ENCODE results near the gene LENG8.

DNA sequence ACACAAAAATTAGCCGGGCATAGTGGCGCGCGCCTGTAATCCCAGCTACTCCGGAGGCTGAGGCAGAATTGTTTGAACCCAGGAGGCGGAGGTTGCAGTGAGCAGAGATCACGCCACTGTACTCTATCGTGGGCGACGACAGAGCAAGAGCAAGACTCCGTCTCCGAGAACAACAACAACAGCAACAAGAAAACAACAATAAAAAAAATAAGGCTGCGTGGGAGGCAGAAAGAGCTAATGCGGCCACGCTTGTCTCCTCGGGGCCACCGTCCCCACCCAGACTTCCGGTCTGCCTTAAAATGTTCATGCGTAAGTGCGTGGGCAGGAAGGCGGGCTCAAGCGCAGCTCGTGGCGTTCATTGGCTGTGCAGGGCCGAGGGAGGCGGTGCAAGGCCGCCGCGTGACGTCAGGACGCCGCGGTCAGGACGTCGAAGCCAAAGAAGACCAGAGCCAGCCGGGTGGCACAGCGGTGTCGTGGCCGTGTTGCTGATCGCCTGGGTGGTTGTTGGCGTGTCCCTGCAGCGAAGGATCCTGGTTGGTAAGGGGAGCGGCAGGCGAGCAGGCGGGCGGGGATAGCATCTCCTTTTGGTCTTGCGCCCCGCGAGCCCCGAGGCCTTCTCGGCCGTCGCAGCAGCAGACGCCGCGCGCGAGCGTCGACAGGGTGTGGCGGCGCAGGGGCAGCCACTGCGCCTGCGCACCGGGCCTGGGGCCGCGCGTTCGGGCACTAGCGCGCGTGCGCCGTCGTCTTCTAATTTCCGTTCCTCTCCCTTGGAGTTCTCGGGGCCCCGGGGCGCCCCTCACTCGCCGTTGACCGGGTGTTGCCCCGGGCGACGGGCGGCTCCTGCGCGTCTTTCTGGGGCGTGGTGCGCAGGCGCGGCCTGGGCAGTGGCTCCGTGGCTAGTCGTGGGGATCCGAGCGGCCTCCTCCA, at the start of gene LENG8:
- TF ChIP-seq, protein P1, sequence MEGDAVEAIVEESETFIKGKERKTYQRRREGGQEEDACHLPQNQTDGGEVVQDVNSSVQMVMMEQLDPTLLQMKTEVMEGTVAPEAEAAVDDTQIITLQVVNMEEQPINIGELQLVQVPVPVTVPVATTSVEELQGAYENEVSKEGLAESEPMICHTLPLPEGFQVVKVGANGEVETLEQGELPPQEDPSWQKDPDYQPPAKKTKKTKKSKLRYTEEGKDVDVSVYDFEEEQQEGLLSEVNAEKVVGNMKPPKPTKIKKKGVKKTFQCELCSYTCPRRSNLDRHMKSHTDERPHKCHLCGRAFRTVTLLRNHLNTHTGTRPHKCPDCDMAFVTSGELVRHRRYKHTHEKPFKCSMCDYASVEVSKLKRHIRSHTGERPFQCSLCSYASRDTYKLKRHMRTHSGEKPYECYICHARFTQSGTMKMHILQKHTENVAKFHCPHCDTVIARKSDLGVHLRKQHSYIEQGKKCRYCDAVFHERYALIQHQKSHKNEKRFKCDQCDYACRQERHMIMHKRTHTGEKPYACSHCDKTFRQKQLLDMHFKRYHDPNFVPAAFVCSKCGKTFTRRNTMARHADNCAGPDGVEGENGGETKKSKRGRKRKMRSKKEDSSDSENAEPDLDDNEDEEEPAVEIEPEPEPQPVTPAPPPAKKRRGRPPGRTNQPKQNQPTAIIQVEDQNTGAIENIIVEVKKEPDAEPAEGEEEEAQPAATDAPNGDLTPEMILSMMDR (IDR thresholded peaks at IDR 0.05 in 4 of 5, conservative IDR thresholded peaks at IDR 0.05 in 1 of 5), result no peak
- peak; percentile 89 to 95 for TF ChIP-seq POLR2A (IDR thresholded peaks at IDR 0.05)

All from gastrocnemius medialis (tissue), 4 donors.